LNCaP clone FGC (cell line): Measurements from ENCODE around the gene IL6ST.

ENCODE experiments used
- DNase-seq: peaks from one replicate; pipeline ENCODE4 v3.0.0-alpha.2; 2011; ENCODE audit warnings: low read depth
- H3K4me3 ChIP-seq: 2 replicates; pipeline ENCODE4 v1.5.1; 2011; ENCODE audit warnings: mild to moderate bottlenecking, low read depth, low read length, control low read depth
- TF ChIP-seq, protein P1 (sequence below): IDR thresholded peaks from 2 replicates; pipeline ENCODE4 v1.5.1; 2012; ENCODE audit warnings: mild to moderate bottlenecking; ENCODE audit not compliant: control insufficient read depth, insufficient read depth; ENCODE audit errors: extremely low read depth

Gene IL6ST

GRCh38 chr5:55934115-55934613, 60.6 kb downstream of the IL6ST start:
- no peak overlapping the region for H3K4me3 ChIP-seq
- TF ChIP-seq, protein P1, sequence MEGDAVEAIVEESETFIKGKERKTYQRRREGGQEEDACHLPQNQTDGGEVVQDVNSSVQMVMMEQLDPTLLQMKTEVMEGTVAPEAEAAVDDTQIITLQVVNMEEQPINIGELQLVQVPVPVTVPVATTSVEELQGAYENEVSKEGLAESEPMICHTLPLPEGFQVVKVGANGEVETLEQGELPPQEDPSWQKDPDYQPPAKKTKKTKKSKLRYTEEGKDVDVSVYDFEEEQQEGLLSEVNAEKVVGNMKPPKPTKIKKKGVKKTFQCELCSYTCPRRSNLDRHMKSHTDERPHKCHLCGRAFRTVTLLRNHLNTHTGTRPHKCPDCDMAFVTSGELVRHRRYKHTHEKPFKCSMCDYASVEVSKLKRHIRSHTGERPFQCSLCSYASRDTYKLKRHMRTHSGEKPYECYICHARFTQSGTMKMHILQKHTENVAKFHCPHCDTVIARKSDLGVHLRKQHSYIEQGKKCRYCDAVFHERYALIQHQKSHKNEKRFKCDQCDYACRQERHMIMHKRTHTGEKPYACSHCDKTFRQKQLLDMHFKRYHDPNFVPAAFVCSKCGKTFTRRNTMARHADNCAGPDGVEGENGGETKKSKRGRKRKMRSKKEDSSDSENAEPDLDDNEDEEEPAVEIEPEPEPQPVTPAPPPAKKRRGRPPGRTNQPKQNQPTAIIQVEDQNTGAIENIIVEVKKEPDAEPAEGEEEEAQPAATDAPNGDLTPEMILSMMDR, result no peak
- peak; percentile 34 for DNase-seq

DNA sequence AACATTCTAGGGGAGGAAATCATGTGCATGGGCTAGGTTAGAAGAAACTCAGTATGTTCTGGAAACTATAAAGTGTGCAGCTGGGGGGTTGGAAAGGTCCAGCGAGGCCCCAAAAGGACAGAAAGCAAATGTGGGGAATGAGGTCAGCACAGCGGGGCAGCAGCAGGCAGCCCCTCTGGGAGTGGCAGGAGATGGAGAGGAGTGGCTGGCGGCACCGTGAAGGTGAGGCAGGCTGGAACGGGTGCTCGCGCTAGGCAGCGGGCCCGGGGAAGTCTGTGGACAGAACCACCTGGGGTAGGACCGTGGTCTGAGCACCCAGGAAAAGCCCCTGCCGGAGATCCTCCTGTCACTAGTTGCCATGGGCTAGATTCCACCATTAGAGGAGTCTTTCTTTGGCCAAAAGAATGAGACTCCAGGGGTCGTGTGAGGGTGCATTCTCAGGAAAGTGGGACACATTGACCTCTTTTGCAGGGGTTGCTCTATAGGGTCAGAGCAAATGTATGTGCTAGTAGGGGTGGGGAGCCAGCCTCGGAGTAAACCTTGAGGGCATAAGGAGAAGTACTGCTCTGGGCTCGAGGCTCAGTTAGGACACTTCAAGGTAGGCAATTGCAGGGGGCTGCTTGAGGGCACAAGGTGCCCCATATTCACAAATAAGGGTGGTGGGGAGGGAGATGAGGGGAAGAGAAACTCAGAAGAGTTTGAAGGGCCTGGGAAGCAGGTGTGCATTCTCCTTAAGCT, 61.2 kb downstream of the IL6ST start:
- no peak for DNase-seq
- TF ChIP-seq, protein P1, result no peak

GRCh38 chr5:55932700-55933099, 62.1 kb downstream of the IL6ST start:
- DNase-seq, result no peak
- no peak overlapping the region for H3K4me3 ChIP-seq
- TF ChIP-seq, protein P1, result no peak

More for the DNA sequence above, 61.2 kb downstream of the IL6ST start:
- H3K4me3 ChIP-seq, result no peak overlapping the region

DNA sequence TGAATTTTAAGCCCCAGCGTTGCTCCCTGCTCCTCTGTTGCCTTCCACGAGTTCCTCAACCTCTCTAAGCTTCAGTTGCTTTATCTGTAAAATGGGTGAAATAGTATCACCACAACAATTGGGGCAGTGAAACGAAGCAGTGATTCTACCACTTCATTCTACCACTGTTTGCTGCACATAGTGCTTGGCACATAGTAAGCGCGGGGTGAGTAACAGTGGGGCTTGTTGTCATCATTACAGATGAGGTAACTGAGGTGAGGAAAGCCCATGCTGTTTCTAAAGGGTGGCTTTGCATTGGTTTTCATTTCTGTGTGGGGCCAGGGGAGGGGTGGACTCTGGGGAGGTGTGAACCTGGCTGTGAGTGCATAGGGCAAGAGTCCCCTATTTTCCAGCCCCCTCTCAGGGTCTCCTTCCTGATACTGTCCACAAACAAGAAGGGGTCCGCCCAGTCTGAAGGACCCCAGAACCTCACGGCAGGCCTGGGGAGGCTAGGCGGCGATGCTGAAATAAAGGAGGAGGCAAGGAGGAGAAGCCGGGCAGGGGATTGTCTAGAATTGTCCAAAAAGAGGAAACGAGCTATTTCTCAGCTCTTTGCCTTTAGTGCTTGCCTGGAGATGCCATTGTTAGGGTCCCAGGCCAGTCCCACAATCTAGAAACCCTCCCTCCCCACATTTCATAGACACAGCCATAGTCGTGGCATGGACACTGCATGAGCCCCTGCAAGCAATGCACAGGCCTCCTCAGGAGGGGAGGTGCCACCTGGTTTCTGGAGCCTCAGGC, 65.6 kb downstream of the IL6ST start:
- H3K4me3 ChIP-seq, result no peak overlapping the region
- DNase-seq, result no peak
- TF ChIP-seq, protein P1, result no peak

DNA sequence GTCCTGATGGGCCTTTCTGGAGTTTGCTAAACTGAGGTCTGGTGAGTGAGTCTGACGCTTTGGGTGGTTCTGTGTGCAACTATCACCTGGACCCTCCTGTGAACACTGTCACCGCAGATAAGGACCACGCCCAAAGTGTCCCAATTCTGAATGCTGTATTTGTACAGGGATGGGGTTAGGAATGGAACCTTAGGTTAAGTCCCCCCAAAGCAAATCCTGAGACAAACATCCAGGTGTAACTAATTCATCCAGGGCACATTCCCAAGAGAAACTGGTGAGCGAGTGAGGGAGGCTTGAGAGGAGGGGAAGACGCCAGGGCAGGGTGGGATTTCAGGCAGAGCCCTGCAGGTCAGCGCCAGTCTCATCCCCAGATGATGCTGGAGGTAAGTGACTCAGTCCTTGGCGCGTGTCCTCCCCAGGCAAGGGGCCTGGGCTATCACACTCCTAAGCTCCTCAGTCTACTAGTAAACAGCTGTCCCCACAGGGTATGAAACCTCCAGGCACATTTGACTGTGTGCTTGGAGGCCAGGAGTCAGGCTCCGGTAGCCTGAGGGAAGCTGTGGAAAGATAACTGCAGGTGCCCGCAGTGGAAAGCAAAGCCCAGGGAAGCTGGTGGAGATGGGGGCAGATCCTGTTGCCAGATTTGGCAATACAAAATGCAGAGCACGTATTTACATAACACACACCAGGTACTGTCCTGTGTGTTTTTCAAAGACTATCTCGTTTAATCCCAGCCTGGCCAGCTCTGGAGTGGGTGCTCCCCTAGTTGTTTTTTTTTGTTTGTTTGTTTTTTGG, 66.7 kb downstream of the IL6ST start:
- TF ChIP-seq, protein P1, result no peak
- H3K4me3 ChIP-seq, result no peak overlapping the region
- DNase-seq, result no peak

DNA sequence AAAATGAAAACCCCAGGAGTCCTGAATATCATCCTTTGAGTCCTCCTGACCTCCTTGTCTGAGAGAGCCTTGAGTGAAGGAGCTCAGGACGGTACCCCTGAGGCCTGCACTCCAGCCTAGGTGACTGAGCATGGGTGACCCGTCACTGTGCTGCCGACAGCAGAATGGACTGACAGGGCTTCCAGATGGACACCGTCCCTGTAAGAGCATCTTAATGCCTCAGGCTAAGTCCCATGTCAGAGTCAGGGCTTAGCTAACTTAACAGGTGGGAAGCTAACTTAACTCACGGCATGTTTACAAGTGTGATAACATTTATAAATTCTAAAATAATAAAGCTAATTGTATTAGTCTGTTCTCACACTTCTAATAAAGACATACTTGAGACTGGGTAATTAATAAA, 68.3 kb downstream of the IL6ST start:
- H3K4me3 ChIP-seq, result no peak overlapping the region
- TF ChIP-seq, protein P1, result no peak
- DNase-seq, result no peak
